ENCODE data around the gene TIMM50. TPM values are rescaled to one million over a fixed set of nuclear protein-coding genes. Genes with fewer than 3 reads are reported as not detected.

Gene TIMM50
- total and polyA plus RNA-seq, 5 donors from 2014 or later, result 35.4 to 47.4 (median 40.8) TPM

- H3K9me3 Mint-ChIP-seq, result peaks cover 0 to 2% (median 0%) of the 10 kb centered on the region in 7 donors
- H3K27me3 Mint-ChIP-seq, result peaks cover 4% of the 10 kb centered on the region
- H3K36me3 Mint-ChIP-seq, result peaks cover 13% of the 10 kb centered on the region
- H3K4me3 Mint-ChIP-seq, result peak overlapping the region in 1 of 4 donors; percentile 69
- Histone ChIP-seq H3K4me3 (ENCODE audit: low read depth, low read length) (no peak overlapping the region), H3K9me3 (ENCODE audit: control insufficient read depth in 2 of 2, low read length in 2 of 2) (no peaks in the 10 kb centered on the region), H3K27me3 (ENCODE audit: control insufficient read depth, insufficient read depth, low read length) (no peaks in the 10 kb centered on the region), H3K4me1 (ENCODE audit: control insufficient read depth, insufficient read depth, low read length, poor library complexity, severe bottlenecking) (peaks cover 27% of the 10 kb centered on the region), H3K27ac (ENCODE audit: insufficient read depth, low read length, poor library complexity, severe bottlenecking) (no peak overlapping the region), H3K36me3 (ENCODE audit: control insufficient read depth, insufficient read depth, low read length) (peaks cover 12% of the 10 kb centered on the region)
- DNase-seq (no peak), ATAC-seq (ENCODE audit: low read depth in 2 of 2) (no peak)
- no peak overlapping the region for H3K27ac Mint-ChIP-seq
- peaks cover 0 to 44% (median 22%) of the 10 kb centered on the region in 4 donors for H3K4me1 Mint-ChIP-seq
Observed at GRCh38 chr19:39438270-39438934, 42.2 kb upstream of the TIMM50 start.

- H3K36me3 ChIP-seq (ENCODE audit: control insufficient read depth, insufficient read depth, low read length), result peaks cover 10% of the 10 kb centered on the region
- peaks cover 40% of the 10 kb centered on the region for H3K4me1 ChIP-seq (ENCODE audit: control insufficient read depth, insufficient read depth, low read length, poor library complexity, severe bottlenecking)
- ATAC-seq (ENCODE audit: low read depth in 2 of 2) (no peak), DNase-seq (no peak)
- peak overlapping the region; percentile 97 for H3K4me3 ChIP-seq (ENCODE audit: low read depth, low read length)
- peaks cover 0 to 2% (median 0%) of the 10 kb centered on the region in 7 donors for H3K9me3 Mint-ChIP-seq
- H3K4me1 Mint-ChIP-seq, result peaks cover 21 to 61% (median 37%) of the 10 kb centered on the region in 4 donors
- H3K36me3 Mint-ChIP-seq, result peaks cover 23% of the 10 kb centered on the region
- no peaks in the 10 kb centered on the region for H3K9me3 ChIP-seq (ENCODE audit: control insufficient read depth in 2 of 2, low read length in 2 of 2)
- peak overlapping the region; percentile 95 for H3K27ac ChIP-seq (ENCODE audit: insufficient read depth, low read length, poor library complexity, severe bottlenecking)
- peak overlapping the region; percentile 99 to 100 (median 100) for H3K27ac Mint-ChIP-seq
- H3K27me3 ChIP-seq (ENCODE audit: control insufficient read depth, insufficient read depth, low read length), result no peaks in the 10 kb centered on the region
- H3K4me3 Mint-ChIP-seq, result peak overlapping the region; percentile 96 to 100 (median 98)
- H3K27me3 Mint-ChIP-seq, result no peaks in the 10 kb centered on the region
Observed at GRCh38 chr19:39444598-39445195, 35.9 kb upstream of the TIMM50 start.

- DNase-seq (peak; percentile 98 to 100 (median 98)), ATAC-seq (ENCODE audit: low read depth in 2 of 2) (peak; percentile 96 to 98)
- Histone ChIP-seq H3K36me3 (ENCODE audit: control insufficient read depth, insufficient read depth, low read length) (peaks cover 10% of the 10 kb centered on the region), H3K9me3 (ENCODE audit: control insufficient read depth in 2 of 2, low read length in 2 of 2) (no peaks in the 10 kb centered on the region), H3K27me3 (ENCODE audit: control insufficient read depth, insufficient read depth, low read length) (no peaks in the 10 kb centered on the region), H3K4me1 (ENCODE audit: control insufficient read depth, insufficient read depth, low read length, poor library complexity, severe bottlenecking) (peaks cover 47% of the 10 kb centered on the region), H3K4me3 (ENCODE audit: low read depth, low read length) (peak within 1 kb of the TSS; percentile 99), H3K27ac (ENCODE audit: insufficient read depth, low read length, poor library complexity, severe bottlenecking) (peak within 1 kb of the TSS; percentile 95)
- peaks cover 0 to 2% (median 0%) of the 10 kb centered on the region in 7 donors for H3K9me3 Mint-ChIP-seq
- H3K27ac Mint-ChIP-seq, result peak within 1 kb of the TSS; percentile 99 to 100 (median 100)
- H3K36me3 Mint-ChIP-seq, result peaks cover 26% of the 10 kb centered on the region
- no peaks in the 10 kb centered on the region for H3K27me3 Mint-ChIP-seq
- H3K4me3 Mint-ChIP-seq, result peak within 1 kb of the TSS; percentile 96 to 100 (median 98)
- peaks cover 23 to 61% (median 40%) of the 10 kb centered on the region in 4 donors for H3K4me1 Mint-ChIP-seq
Observed at GRCh38 chr19:39445196-39446111, 35.2 kb upstream of the TIMM50 start, which contains the start of gene SUPT5H. Gene SUPT5H (plus strand): TSS chr19:39445582. CDS start chr19:39445891, 309 bp downstream.

- Mint-ChIP-seq H3K9me3 (peaks cover 0 to 2% (median 0%) of the 10 kb centered on the region in 7 donors), H3K27ac (peak overlapping the region in 2 of 3 donors; percentile 99 to 100), H3K36me3 (peaks cover 28% of the 10 kb centered on the region), H3K27me3 (no peaks in the 10 kb centered on the region), H3K4me3 (peak overlapping the region; percentile 96 to 100 (median 98)), H3K4me1 (peaks cover 27 to 69% (median 44%) of the 10 kb centered on the region in 4 donors)
- Histone ChIP-seq H3K4me3 (ENCODE audit: low read depth, low read length) (peak overlapping the region; percentile 99), H3K4me1 (ENCODE audit: control insufficient read depth, insufficient read depth, low read length, poor library complexity, severe bottlenecking) (peaks cover 49% of the 10 kb centered on the region), H3K27ac (ENCODE audit: insufficient read depth, low read length, poor library complexity, severe bottlenecking) (peak overlapping the region; percentile 95), H3K36me3 (ENCODE audit: control insufficient read depth, insufficient read depth, low read length) (peaks cover 10% of the 10 kb centered on the region), H3K27me3 (ENCODE audit: control insufficient read depth, insufficient read depth, low read length) (no peaks in the 10 kb centered on the region), H3K9me3 (ENCODE audit: control insufficient read depth in 2 of 2, low read length in 2 of 2) (no peaks in the 10 kb centered on the region)
- ATAC-seq (ENCODE audit: low read depth in 2 of 2) (no peak), DNase-seq (no peak)
Observed at GRCh38 chr19:39446365-39447084, 34.1 kb upstream of the TIMM50 start.

- H3K27ac Mint-ChIP-seq, result peak overlapping the region; percentile 73 to 82 (median 79)
- peaks cover 44% of the 10 kb centered on the region for H3K36me3 Mint-ChIP-seq
- peaks cover 0 to 2% (median 0%) of the 10 kb centered on the region in 7 donors for H3K9me3 Mint-ChIP-seq
- Histone ChIP-seq H3K27me3 (ENCODE audit: control insufficient read depth, insufficient read depth, low read length) (no peaks in the 10 kb centered on the region), H3K4me1 (ENCODE audit: control insufficient read depth, insufficient read depth, low read length, poor library complexity, severe bottlenecking) (peaks cover 49% of the 10 kb centered on the region), H3K27ac (ENCODE audit: insufficient read depth, low read length, poor library complexity, severe bottlenecking) (peak overlapping the region; percentile 8), H3K9me3 (ENCODE audit: control insufficient read depth in 2 of 2, low read length in 2 of 2) (no peaks in the 10 kb centered on the region), H3K4me3 (ENCODE audit: low read depth, low read length) (peak overlapping the region; percentile 99), H3K36me3 (ENCODE audit: control insufficient read depth, insufficient read depth, low read length) (peaks cover 21% of the 10 kb centered on the region)
- H3K27me3 Mint-ChIP-seq, result no peaks in the 10 kb centered on the region
- H3K4me3 Mint-ChIP-seq, result peak overlapping the region; percentile 73 to 100 (median 98)
- ATAC-seq (ENCODE audit: low read depth in 2 of 2) (no peak), DNase-seq (no peak)
- H3K4me1 Mint-ChIP-seq, result peaks cover 32 to 84% (median 60%) of the 10 kb centered on the region in 4 donors
Observed at GRCh38 chr19:39448271-39448670, 32.4 kb upstream of the TIMM50 start.

GRCh38 chr19:39449116-39449797 lies 31.4 kb upstream of the TIMM50 start:
- DNase-seq (peak in 1 of 3 donors; percentile 16), ATAC-seq (ENCODE audit: low read depth in 2 of 2) (no peak)
- H3K4me1 ChIP-seq (ENCODE audit: control insufficient read depth, insufficient read depth, low read length, poor library complexity, severe bottlenecking), result peaks cover 49% of the 10 kb centered on the region
- H3K4me3 Mint-ChIP-seq, result peak overlapping the region; percentile 81 to 100 (median 89)
- H3K4me1 Mint-ChIP-seq, result peaks cover 32 to 84% (median 60%) of the 10 kb centered on the region in 4 donors
- peak overlapping the region; percentile 8 for H3K27ac ChIP-seq (ENCODE audit: insufficient read depth, low read length, poor library complexity, severe bottlenecking)
- H3K4me3 ChIP-seq (ENCODE audit: low read depth, low read length), result peak overlapping the region; percentile 13
- no peaks in the 10 kb centered on the region for H3K27me3 Mint-ChIP-seq
- H3K9me3 ChIP-seq (ENCODE audit: control insufficient read depth in 2 of 2, low read length in 2 of 2), result no peaks in the 10 kb centered on the region
- no peaks in the 10 kb centered on the region for H3K27me3 ChIP-seq (ENCODE audit: control insufficient read depth, insufficient read depth, low read length)
- H3K36me3 Mint-ChIP-seq, result peaks cover 45% of the 10 kb centered on the region
- H3K36me3 ChIP-seq (ENCODE audit: control insufficient read depth, insufficient read depth, low read length), result peaks cover 29% of the 10 kb centered on the region
- H3K9me3 Mint-ChIP-seq, result peaks cover 0 to 2% (median 0%) of the 10 kb centered on the region in 7 donors
- peak overlapping the region; percentile 47 to 94 (median 85) for H3K27ac Mint-ChIP-seq

Data from CD4-positive, CD25-positive, alpha-beta regulatory T cell (primary cell).